Neutrophil (primary cell): ENCODE data around the gene LILRB5.

Experiments
- H3K27ac ChIP-seq: fragments of 200-600 bp; sonication (generic); 2 replicates; pipeline ENCODE4 v1.5.1; 2016; ENCODE audit warnings: mild to moderate bottlenecking, moderate library complexity
- H3K27me3 ChIP-seq: fragments of 200-600 bp; sonication (generic); 2 replicates; pipeline ENCODE4 v1.6.0; 2016; ENCODE audit warnings: mild to moderate bottlenecking
- H3K36me3 ChIP-seq: fragments of 200-600 bp; sonication (generic); 2 replicates; pipeline ENCODE4 v1.5.1; 2017
- H3K4me1 ChIP-seq, 2 experiments: fragments of 200-600 bp in 1 of 2; sonication (generic) in 1 of 2; 1 replicate in 1 of 2; 2 replicates in 1 of 2; pipeline versions ENCODE4 v1.5.1 to v1.6.1; 2013 to 2016; ENCODE audit warnings: low read depth in 1 of 2, low read length in 1 of 2, mild to moderate bottlenecking in 1 of 2, moderate library complexity in 1 of 2; ENCODE audit not compliant: control insufficient read depth in 1 of 2, insufficient read depth in 1 of 2
- H3K4me3 ChIP-seq, 2 experiments: fragments of 200-600 bp in 1 of 2; sonication (generic) in 1 of 2; 1 replicate in 1 of 2; 2 replicates in 1 of 2; pipeline ENCODE4 v1.5.1; 2013 to 2016; ENCODE audit warnings: low read depth in 1 of 2, low read length in 1 of 2, mild to moderate bottlenecking in 1 of 2, moderate library complexity in 1 of 2
- H3K9me3 ChIP-seq: fragments of 200-600 bp; sonication (generic); 2 replicates; pipeline ENCODE4 v1.5.1; 2016
- CTCF ChIP-seq: fragments of 200-600 bp; sonication (generic); IDR thresholded peaks from 2 replicates; pipeline ENCODE4 v1.5.1; 2016; ENCODE audit warnings: antibody characterized with exemption

Gene LILRB5

DNA sequence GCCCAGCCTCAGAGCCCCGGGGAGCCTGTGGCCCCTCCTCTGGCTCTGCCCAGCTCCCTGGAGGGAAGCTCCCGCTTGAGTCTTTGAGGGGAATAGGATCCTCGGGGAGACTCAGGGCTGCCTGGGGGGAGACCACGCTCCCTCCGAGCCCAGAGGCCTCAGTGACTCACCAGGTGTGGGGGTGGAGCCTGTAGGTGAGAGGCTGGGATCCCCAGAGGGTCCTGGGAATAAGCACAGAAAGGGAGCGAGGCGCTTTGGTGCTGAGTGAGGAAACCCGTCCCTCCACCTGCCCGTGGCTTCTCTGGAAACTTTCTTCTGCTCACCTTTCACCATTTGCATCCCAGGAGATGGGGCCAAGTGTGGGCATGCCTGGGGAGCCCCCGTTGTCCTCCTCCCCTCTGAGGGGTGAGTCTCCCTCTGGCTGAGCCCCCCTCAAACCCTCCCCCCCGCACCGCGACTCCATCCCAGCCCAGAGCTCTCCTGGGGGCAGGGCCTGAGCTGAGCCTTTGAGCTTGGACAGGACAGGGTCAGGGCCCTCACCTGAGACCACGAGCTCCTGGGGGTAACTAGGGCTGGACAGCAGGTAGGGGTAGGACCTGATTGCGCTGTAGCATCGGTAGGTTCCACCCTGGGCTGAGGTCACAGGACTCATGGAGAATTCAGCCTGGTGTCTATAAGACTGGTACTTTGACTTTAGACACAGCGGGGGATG, 2.7 kb downstream of the LILRB5 start:
- no peak for TF ChIP-seq CTCF
- no peak overlapping the region for H3K27ac ChIP-seq
- H3K36me3 ChIP-seq: no peaks in the 10 kb centered on the region
- no peak overlapping the region for H3K4me3 ChIP-seq
- peaks cover 22% of the 10 kb centered on the region for H3K27me3 ChIP-seq
- H3K4me1 ChIP-seq: peaks cover 10% of the 10 kb centered on the region in 2 experiments
- no peaks in the 10 kb centered on the region for H3K9me3 ChIP-seq

- Histone ChIP-seq H3K27me3 (peaks cover 22% of the 10 kb centered on the region), H3K4me1 (peaks cover 12% of the 10 kb centered on the region in 2 experiments)
- no peak for TF ChIP-seq CTCF
These were observed 3.5 kb downstream of the LILRB5 start for GRCh38 chr19:54253331-54254194.

GRCh38 chr19:54252845-54253244, 4.2 kb downstream of the LILRB5 start:
- no peaks in the 10 kb centered on the region for H3K36me3 ChIP-seq
- no peak overlapping the region for H3K4me3 ChIP-seq
- H3K27ac ChIP-seq: no peak overlapping the region
- peaks cover 21% of the 10 kb centered on the region for H3K27me3 ChIP-seq
- peaks cover 20% of the 10 kb centered on the region in 2 experiments for H3K4me1 ChIP-seq
- TF ChIP-seq CTCF: no peak
- no peaks in the 10 kb centered on the region for H3K9me3 ChIP-seq

More at GRCh38 chr19:54253331-54254194, 3.5 kb downstream of the LILRB5 start:
- Histone ChIP-seq H3K27ac (no peak overlapping the region), H3K9me3 (no peaks in the 10 kb centered on the region), H3K36me3 (no peaks in the 10 kb centered on the region), H3K4me3 (no peak overlapping the region)

DNA sequence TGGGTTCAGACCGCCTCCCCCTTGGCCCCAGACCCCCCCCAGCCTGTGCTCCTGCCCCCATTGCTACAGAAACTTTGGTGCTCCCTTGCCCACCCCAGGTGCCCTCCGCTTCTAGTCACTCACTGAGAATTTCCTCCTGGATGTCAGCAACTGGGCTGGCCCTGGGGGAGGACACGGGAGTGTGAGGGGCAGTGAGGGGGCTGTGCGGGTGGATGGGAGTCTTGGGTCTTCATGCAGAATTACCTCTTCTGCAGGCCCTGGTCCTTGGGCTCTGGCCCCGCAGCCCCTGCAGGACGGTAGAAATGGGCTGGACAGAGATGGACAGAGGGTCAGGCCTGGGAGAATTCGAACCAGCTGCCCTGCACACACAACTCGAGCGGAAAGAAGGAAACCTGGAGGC, 4.8 kb downstream of the LILRB5 start:
- H3K27me3 ChIP-seq: peaks cover 14% of the 10 kb centered on the region

More for the DNA sequence above, 4.8 kb downstream of the LILRB5 start:
- no peak for TF ChIP-seq CTCF
- Histone ChIP-seq H3K4me1 (peaks cover 26% of the 10 kb centered on the region in 2 experiments), H3K9me3 (no peaks in the 10 kb centered on the region), H3K36me3 (no peaks in the 10 kb centered on the region), H3K27ac (no peak overlapping the region), H3K4me3 (no peak overlapping the region)
